A549 (cell line): ENCODE results near the gene MAPKAPK2.

Source experiments
- BHLHE40 ChIP-seq: IDR thresholded peaks from 2 replicates; pipeline ENCODE4 v1.6.1; 2012; ENCODE audit warnings: low read depth, low read length, inconsistent platforms
- CEBPB ChIP-seq, 2 experiments: fragments of >200 bp in 1 of 2; sonication (Bioruptor Twin) in 1 of 2; formaldehyde crosslinking in 1 of 2; IDR thresholded peaks; 2 replicates each; pipeline ENCODE4 v1.6.1; 2012 to 2016
- KDM1A ChIP-seq: fragments of 200-600 bp; sonication (generic); IDR thresholded peaks from 2 replicates; pipeline ENCODE4 v1.6.1; 2016; ENCODE audit warnings: low read depth, mild to moderate bottlenecking
- MAZ ChIP-seq: fragments of 150-350 bp; IDR thresholded peaks from 2 replicates; pipeline ENCODE4 v1.6.1; 2014; ENCODE audit warnings: antibody characterized with exemption, low read depth, low read length, borderline replicate concordance
- NPAS2 ChIP-seq: fragments of 250-450 bp; sonication (Bioruptor Pico); IDR thresholded peaks from 2 replicates; pipeline ENCODE4 v1.8.0; 2022; ENCODE audit warnings: mild to moderate bottlenecking, moderate library complexity, borderline replicate concordance
- NR3C1 ChIP-seq: fragments of >200 bp; sonication (Bioruptor Twin); formaldehyde crosslinking; IDR thresholded peaks from 3 replicates; pipeline ENCODE4 v1.6.1; 2017
- POLR2A ChIP-seq: IDR thresholded peaks from 2 replicates; pipeline ENCODE4 v1.6.1; 2012; ENCODE audit warnings: mild to moderate bottlenecking, low read length
- TFCP2L1 ChIP-seq: fragments of 250-450 bp; sonication (Bioruptor Pico); IDR thresholded peaks from 2 replicates; pipeline ENCODE4 v1.5.0; 2021; ENCODE audit warnings: mild to moderate bottlenecking
- TF ChIP-seq, protein P1 (sequence below): fragments of >200 bp; sonication (Bioruptor Twin); formaldehyde crosslinking; IDR thresholded peaks from 3 replicates; pipeline ENCODE4 v1.5.1; 2016
- TF ChIP-seq, protein P2 (sequence below): fragments of 150-350 bp; IDR thresholded peaks from 2 replicates; pipeline ENCODE4 v1.6.1; 2014; ENCODE audit warnings: low read depth, mild to moderate bottlenecking, low read length

GRCh38 chr1:206666954-206667665 is 17.6 kb upstream of the MAPKAPK2 start:
- TF ChIP-seq POLR2A (no peak), MAZ (no peak), CEBPB (IDR thresholded peaks at IDR 0.05) (no peak), TFCP2L1 (CRISPR knock-in tag) (no peak), KDM1A (no peak), NR3C1 (no peak), NPAS2 (CRISPR knock-in tag) (no peak), BHLHE40 (no peak)
- TF ChIP-seq, protein P1, sequence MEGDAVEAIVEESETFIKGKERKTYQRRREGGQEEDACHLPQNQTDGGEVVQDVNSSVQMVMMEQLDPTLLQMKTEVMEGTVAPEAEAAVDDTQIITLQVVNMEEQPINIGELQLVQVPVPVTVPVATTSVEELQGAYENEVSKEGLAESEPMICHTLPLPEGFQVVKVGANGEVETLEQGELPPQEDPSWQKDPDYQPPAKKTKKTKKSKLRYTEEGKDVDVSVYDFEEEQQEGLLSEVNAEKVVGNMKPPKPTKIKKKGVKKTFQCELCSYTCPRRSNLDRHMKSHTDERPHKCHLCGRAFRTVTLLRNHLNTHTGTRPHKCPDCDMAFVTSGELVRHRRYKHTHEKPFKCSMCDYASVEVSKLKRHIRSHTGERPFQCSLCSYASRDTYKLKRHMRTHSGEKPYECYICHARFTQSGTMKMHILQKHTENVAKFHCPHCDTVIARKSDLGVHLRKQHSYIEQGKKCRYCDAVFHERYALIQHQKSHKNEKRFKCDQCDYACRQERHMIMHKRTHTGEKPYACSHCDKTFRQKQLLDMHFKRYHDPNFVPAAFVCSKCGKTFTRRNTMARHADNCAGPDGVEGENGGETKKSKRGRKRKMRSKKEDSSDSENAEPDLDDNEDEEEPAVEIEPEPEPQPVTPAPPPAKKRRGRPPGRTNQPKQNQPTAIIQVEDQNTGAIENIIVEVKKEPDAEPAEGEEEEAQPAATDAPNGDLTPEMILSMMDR: no peak
- TF ChIP-seq, protein P2, sequence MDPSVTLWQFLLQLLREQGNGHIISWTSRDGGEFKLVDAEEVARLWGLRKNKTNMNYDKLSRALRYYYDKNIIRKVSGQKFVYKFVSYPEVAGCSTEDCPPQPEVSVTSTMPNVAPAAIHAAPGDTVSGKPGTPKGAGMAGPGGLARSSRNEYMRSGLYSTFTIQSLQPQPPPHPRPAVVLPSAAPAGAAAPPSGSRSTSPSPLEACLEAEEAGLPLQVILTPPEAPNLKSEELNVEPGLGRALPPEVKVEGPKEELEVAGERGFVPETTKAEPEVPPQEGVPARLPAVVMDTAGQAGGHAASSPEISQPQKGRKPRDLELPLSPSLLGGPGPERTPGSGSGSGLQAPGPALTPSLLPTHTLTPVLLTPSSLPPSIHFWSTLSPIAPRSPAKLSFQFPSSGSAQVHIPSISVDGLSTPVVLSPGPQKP: no peak
